Measurements from ENCODE around the gene GPATCH2.

GRCh38 chr1:217568200-217568599 is 62.7 kb downstream of the GPATCH2 start:
- TF ChIP-seq SIN3A (IDR thresholded peaks at IDR 0.05; ENCODE audit: borderline replicate concordance, insufficient read depth, low read depth, low read length) (no peak), POLR2AphosphoS5 (IDR thresholded peaks at IDR 0.05; ENCODE audit: low read depth, low read length) (no peak)
